Esophagus muscularis mucosa (tissue), 4 donors: ENCODE results near the gene ACSM3.

Source experiments
- EP300 ChIP-seq: sonication (generic); formaldehyde crosslinking; IDR thresholded peaks from one replicate; pipeline ENCODE4 v1.6.1; 2017; ENCODE audit warnings: antibody characterized with exemption
- POLR2AphosphoS5 ChIP-seq, 2 donors: sonication (generic); formaldehyde crosslinking; IDR thresholded peaks; one replicate each; pipeline ENCODE4 v1.6.1; 2017; ENCODE audit warnings: antibody characterized with exemption in 2 of 2
- TF ChIP-seq, protein P1 (sequence below), 3 experiments: fragments of 200-600 bp in 2 of 3; fragments of 450-650 bp in 1 of 3; sonication (generic) in 2 of 3; IDR thresholded peaks; one replicate each; pipeline ENCODE4 v1.5.1; 2017 to 2019; ENCODE audit warnings: antibody characterized with exemption in 3 of 3, mild to moderate bottlenecking in 2 of 3, moderate library complexity in 1 of 3

DNA sequence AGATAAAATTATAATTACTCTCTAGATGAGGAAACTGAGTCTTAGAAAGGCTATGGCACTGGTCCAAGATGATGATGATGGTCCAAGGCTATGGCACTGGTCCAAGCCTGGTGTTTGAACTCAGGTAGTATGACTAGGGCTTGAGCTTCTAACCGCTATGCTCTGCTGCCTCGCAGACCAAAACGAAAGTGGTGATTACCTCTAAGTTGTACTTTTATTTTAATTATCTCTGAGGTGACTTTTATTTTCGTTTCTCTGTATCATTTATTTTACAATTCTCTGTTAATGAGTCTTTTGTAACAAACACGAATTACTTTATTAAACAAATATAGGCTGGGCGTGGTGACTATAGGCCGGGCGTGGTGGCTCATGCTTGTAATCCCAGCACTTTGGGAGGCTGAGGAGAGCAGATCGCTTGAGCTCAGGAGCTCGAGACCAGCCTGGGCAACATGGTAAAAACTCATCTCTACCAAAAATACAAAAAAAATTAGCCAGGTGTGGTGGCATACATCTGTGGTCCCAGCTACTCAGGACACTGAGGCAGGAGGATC is 48.1 kb downstream of the ACSM3 start:
- TF ChIP-seq, protein P1, sequence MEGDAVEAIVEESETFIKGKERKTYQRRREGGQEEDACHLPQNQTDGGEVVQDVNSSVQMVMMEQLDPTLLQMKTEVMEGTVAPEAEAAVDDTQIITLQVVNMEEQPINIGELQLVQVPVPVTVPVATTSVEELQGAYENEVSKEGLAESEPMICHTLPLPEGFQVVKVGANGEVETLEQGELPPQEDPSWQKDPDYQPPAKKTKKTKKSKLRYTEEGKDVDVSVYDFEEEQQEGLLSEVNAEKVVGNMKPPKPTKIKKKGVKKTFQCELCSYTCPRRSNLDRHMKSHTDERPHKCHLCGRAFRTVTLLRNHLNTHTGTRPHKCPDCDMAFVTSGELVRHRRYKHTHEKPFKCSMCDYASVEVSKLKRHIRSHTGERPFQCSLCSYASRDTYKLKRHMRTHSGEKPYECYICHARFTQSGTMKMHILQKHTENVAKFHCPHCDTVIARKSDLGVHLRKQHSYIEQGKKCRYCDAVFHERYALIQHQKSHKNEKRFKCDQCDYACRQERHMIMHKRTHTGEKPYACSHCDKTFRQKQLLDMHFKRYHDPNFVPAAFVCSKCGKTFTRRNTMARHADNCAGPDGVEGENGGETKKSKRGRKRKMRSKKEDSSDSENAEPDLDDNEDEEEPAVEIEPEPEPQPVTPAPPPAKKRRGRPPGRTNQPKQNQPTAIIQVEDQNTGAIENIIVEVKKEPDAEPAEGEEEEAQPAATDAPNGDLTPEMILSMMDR (IDR thresholded peaks at IDR 0.05), result no peak
- TF ChIP-seq POLR2AphosphoS5 (IDR thresholded peaks at IDR 0.05) (no peak), EP300 (no peak)
